ENCODE measurements around the gene CISD3.
A peak's percentile ranks its signal among the peaks of the same experiment; 100 is the strongest.

CISD3 gene

GRCh38 chr17:38703742-38704605 lies 26.2 kb upstream of the CISD3 start (continued):
- TF ChIP-seq GLIS2 (tag by site-specific recombination; IDR thresholded peaks at IDR 0.05) (peak; percentile 99), GLI2 (tag by site-specific recombination; IDR thresholded peaks at IDR 0.05; ENCODE audit: borderline replicate concordance, low read depth) (no peak), ZNF121 (tag by site-specific recombination; IDR thresholded peaks at IDR 0.05) (no peak), HOXD13 (CRISPR knock-in tag; IDR thresholded peaks at IDR 0.05; ENCODE audit: borderline replicate concordance) (no peak), ZNF10 (tag by site-specific recombination; IDR thresholded peaks at IDR 0.05) (peak; percentile 92), ZFP41 (tag by site-specific recombination; IDR thresholded peaks at IDR 0.05; ENCODE audit: borderline replicate concordance) (no peak), ZNF132 (tag by site-specific recombination; IDR thresholded peaks at IDR 0.05; ENCODE audit: borderline replicate concordance) (no peak), ZBTB6 (tag by site-specific recombination; IDR thresholded peaks at IDR 0.05) (no peak), ZNF311 (tag by site-specific recombination; IDR thresholded peaks at IDR 0.05; ENCODE audit: borderline replicate concordance) (no peak), ZSCAN30 (tag by site-specific recombination; IDR thresholded peaks at IDR 0.05) (0 out of 2 replicates have a peak, but pooled peaks have one; percentile 35), ZNF24 (tag by site-specific recombination; IDR thresholded peaks at IDR 0.05) (peak; percentile 74), ZNF501 (tag by site-specific recombination; IDR thresholded peaks at IDR 0.05) (peak; percentile 59; the same call in 1 of the 2 replicates), ZNF513 (tag by site-specific recombination; IDR thresholded peaks at IDR 0.05) (no peak), ZNF560 (tag by site-specific recombination; IDR thresholded peaks at IDR 0.05; ENCODE audit: borderline replicate concordance) (no peak), ZBTB8A (tag by site-specific recombination; IDR thresholded peaks at IDR 0.05) (peak; percentile 62), HOXA7 (CRISPR knock-in tag; IDR thresholded peaks at IDR 0.05; ENCODE audit: borderline replicate concordance) (no peak), GFI1B (tag by site-specific recombination; IDR thresholded peaks at IDR 0.05) (no peak), ZSCAN4 (tag by site-specific recombination; IDR thresholded peaks at IDR 0.05) (no peak), ZNF571 (tag by site-specific recombination; IDR thresholded peaks at IDR 0.05) (no peak), EGR2 (tag by site-specific recombination; IDR thresholded peaks at IDR 0.05; ENCODE audit: low read depth) (peak; percentile 82), SETDB1 (IDR thresholded peaks at IDR 0.05; ENCODE audit: insufficient read length, low read length) (no peak), ZNF776 (tag by site-specific recombination; IDR thresholded peaks at IDR 0.05; ENCODE audit: borderline replicate concordance) (no peak), ZNF558 (tag by site-specific recombination; IDR thresholded peaks at IDR 0.05) (no peak), ZNF768 (tag by site-specific recombination; IDR thresholded peaks at IDR 0.05) (no peak), ZBTB7A (tag by site-specific recombination; IDR thresholded peaks at IDR 0.05; ENCODE audit: low read depth) (0 out of 2 replicates have a peak, but pooled peaks have one; percentile 23), MEIS1 (CRISPR knock-in tag; IDR thresholded peaks at IDR 0.05; ENCODE audit: borderline replicate concordance) (no peak), FEZF1 (tag by site-specific recombination; IDR thresholded peaks at IDR 0.05) (peak; percentile 16; the same call in 1 of the 2 replicates), ZNF596 (tag by site-specific recombination; IDR thresholded peaks at IDR 0.05) (peak; percentile 39; the same call in 1 of the 2 replicates), ZNF561 (tag by site-specific recombination; IDR thresholded peaks at IDR 0.05; ENCODE audit: borderline replicate concordance) (no peak; the same call in 1 of the 2 replicates), SP3 (tag by site-specific recombination; IDR thresholded peaks at IDR 0.05) (peak; percentile 92), ZBTB17 (tag by site-specific recombination; IDR thresholded peaks at IDR 0.05) (no peak; the same call in 1 of the 2 replicates), ZSCAN23 (tag by site-specific recombination; IDR thresholded peaks at IDR 0.05) (0 out of 2 replicates have a peak, but pooled peaks have one; percentile 35)
- TF ChIP-seq, protein P1, sequence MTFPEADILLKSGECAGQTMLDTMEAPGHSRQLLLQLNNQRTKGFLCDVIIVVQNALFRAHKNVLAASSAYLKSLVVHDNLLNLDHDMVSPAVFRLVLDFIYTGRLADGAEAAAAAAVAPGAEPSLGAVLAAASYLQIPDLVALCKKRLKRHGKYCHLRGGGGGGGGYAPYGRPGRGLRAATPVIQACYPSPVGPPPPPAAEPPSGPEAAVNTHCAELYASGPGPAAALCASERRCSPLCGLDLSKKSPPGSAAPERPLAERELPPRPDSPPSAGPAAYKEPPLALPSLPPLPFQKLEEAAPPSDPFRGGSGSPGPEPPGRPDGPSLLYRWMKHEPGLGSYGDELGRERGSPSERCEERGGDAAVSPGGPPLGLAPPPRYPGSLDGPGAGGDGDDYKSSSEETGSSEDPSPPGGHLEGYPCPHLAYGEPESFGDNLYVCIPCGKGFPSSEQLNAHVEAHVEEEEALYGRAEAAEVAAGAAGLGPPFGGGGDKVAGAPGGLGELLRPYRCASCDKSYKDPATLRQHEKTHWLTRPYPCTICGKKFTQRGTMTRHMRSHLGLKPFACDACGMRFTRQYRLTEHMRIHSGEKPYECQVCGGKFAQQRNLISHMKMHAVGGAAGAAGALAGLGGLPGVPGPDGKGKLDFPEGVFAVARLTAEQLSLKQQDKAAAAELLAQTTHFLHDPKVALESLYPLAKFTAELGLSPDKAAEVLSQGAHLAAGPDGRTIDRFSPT (tag by site-specific recombination; IDR thresholded peaks at IDR 0.05), result peak; percentile 92

Measured in HEK293 (cell line).